GM21717 (cell line): ENCODE measurements around the gene TMEM74B.

Experiments used
- ATAC-seq: cut with Tn5 transposase; IDR thresholded peaks from one replicate; pipeline ENCODE4 v1.9.1; 2021; ENCODE audit warnings: mild to moderate bottlenecking, moderate library complexity; ENCODE audit not compliant: unreplicated experiment

Gene TMEM74B

GRCh38 chr20:1206366-1207148 is 21.8 kb upstream of the TMEM74B start:
- no peak for ATAC-seq

GRCh38 chr20:1205802-1206201 is 21.0 kb upstream of the TMEM74B start:
- no peak for ATAC-seq

GRCh38 chr20:1204576-1204975 is 19.8 kb upstream of the TMEM74B start:
- ATAC-seq: no peak

- ATAC-seq: no peak
These were observed 19.3 kb upstream of the TMEM74B start for GRCh38 chr20:1204113-1204512.

- ATAC-seq: no peak
These were observed 18.8 kb upstream of the TMEM74B start for GRCh38 chr20:1203630-1204029.

GRCh38 chr20:1202762-1203504 is 18.2 kb upstream of the TMEM74B start, which contains the start of gene C20orf202:
Gene C20orf202, plus strand, starts transcription at chr20:1203454. Its CDS starts 132 bp downstream, at chr20:1203586.
- no peak for ATAC-seq

GRCh38 chr20:1199964-1200363 is 15.2 kb upstream of the TMEM74B start:
- no peak for ATAC-seq

- no peak for ATAC-seq
These were observed 14.6 kb upstream of the TMEM74B start for GRCh38 chr20:1199212-1199873.

GRCh38 chr20:1198751-1199150 is 14.0 kb upstream of the TMEM74B start:
- ATAC-seq: no peak

- ATAC-seq: no peak
These were observed 13.0 kb upstream of the TMEM74B start for GRCh38 chr20:1197801-1198200.

- ATAC-seq: no peak
These were observed 11.9 kb upstream of the TMEM74B start for GRCh38 chr20:1196634-1197033.

- ATAC-seq: no peak
These were observed 10.4 kb upstream of the TMEM74B start for GRCh38 chr20:1195226-1195625.

GRCh38 chr20:1191299-1191698 is 6.5 kb upstream of the TMEM74B start:
- ATAC-seq: no peak

- ATAC-seq: no peak
These were observed 6.1 kb upstream of the TMEM74B start for GRCh38 chr20:1190847-1191246.

GRCh38 chr20:1189827-1190226 is 5.0 kb upstream of the TMEM74B start:
- ATAC-seq: no peak

- no peak for ATAC-seq
These were observed 3.6 kb upstream of the TMEM74B start for GRCh38 chr20:1188347-1188746.

GRCh38 chr20:1187605-1188171 is 2.9 kb upstream of the TMEM74B start:
- no peak for ATAC-seq

GRCh38 chr20:1186367-1186991 is 1.7 kb upstream of the TMEM74B start:
- no peak for ATAC-seq

- no peak for ATAC-seq
These were observed 1.1 kb upstream of the TMEM74B start for GRCh38 chr20:1185790-1186334.

- ATAC-seq: no peak
These were observed 548 bp upstream of the TMEM74B start for GRCh38 chr20:1185316-1185741.

GRCh38 chr20:1184260-1184637 is 532 bp downstream of the TMEM74B start:
- ATAC-seq: no peak
